Sigmoid colon (tissue), 4 donors: ENCODE data around the gene IKZF2.

ENCODE experiments used
- EP300 ChIP-seq, 4 donors: sonication (generic); formaldehyde crosslinking; IDR thresholded peaks; one replicate each; pipeline ENCODE4 v1.6.1; 2017; ENCODE audit warnings: antibody characterized with exemption in 4 of 4
- POLR2A ChIP-seq, 2 donors: fragments of 450-650 bp; IDR thresholded peaks; one replicate each; pipeline ENCODE4 v1.6.1; 2016; ENCODE audit warnings: antibody characterized with exemption in 2 of 2, mild to moderate bottlenecking in 2 of 2, moderate library complexity in 2 of 2
- TF ChIP-seq, protein P1 (sequence below), 4 experiments: fragments of 450-650 bp in 3 of 4; fragments of 200-600 bp in 1 of 4; IDR thresholded peaks; one replicate each; pipeline ENCODE4 v1.5.1; 2016 to 2019; ENCODE audit warnings: antibody characterized with exemption in 4 of 4, mild to moderate bottlenecking in 3 of 4, moderate library complexity in 2 of 4

DNA sequence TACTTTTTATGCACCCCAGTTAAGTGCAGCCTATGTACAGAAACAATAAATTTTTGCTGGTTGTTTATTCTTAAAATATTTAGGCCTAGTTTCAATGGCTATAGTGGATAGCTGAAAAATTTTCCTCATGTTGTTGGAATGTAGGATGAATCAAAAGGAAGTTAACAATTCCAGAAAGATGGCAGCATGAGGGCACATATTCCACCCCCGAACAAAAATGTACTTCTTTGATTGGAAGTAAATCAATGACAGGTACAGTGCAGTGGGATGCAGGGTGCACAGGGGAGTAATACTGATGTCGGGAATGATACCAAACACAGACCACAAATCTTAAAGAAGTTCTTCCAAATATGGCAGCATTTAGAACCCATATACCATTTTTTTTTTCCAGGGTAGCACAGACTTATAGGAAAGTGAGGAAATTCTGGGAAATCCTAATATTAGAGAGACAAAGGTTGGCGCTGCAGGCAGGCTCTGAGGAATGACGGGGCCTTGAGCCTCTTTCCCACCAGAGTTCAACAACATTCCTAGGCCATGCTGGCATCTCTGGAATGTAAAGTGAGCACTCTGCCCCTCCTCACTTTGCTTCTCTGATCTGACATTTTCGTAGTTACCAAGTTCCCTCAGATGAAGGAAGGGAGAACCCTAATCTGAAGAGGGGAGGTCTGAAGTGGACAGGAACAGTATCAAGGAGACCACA, 36.6 kb upstream of the IKZF2 start:
- TF ChIP-seq EP300 (IDR thresholded peaks at IDR 0.05) (no peak), POLR2A (IDR thresholded peaks at IDR 0.05) (no peak)
- TF ChIP-seq, protein P1, sequence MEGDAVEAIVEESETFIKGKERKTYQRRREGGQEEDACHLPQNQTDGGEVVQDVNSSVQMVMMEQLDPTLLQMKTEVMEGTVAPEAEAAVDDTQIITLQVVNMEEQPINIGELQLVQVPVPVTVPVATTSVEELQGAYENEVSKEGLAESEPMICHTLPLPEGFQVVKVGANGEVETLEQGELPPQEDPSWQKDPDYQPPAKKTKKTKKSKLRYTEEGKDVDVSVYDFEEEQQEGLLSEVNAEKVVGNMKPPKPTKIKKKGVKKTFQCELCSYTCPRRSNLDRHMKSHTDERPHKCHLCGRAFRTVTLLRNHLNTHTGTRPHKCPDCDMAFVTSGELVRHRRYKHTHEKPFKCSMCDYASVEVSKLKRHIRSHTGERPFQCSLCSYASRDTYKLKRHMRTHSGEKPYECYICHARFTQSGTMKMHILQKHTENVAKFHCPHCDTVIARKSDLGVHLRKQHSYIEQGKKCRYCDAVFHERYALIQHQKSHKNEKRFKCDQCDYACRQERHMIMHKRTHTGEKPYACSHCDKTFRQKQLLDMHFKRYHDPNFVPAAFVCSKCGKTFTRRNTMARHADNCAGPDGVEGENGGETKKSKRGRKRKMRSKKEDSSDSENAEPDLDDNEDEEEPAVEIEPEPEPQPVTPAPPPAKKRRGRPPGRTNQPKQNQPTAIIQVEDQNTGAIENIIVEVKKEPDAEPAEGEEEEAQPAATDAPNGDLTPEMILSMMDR (IDR thresholded peaks at IDR 0.05): no peak
